SK-N-SH (cell line): ENCODE measurements around the gene SND1. TPM values are rescaled to one million over a fixed set of nuclear protein-coding genes. Genes with fewer than 3 reads are reported as not detected.

Source experiments
- CTCF ChIA-PET: fragments of 300-600, 350-600 bp; formaldehyde crosslinking; extraction: SDS; loops from one replicate; lab custom pipeline; 2021; lab: Yijun Ruan, JAX
- POLR2A ChIA-PET: fragments of 350-600 bp; sonication (Branson Sonifier 250); formaldehyde crosslinking; extraction: SDS; loops from one replicate; lab custom pipeline; 2020; ENCODE audit warnings: antibody characterized with exemption, inconsistent platforms; lab: Yijun Ruan, JAX
- DNase-seq: peaks from one replicate; pipeline ENCODE4 v3.0.0; 2012
- H2AFZ ChIP-seq: fragments of 200-600 bp; sonication (generic); 2 replicates; pipeline ENCODE4 v1.8.1; 2016; ENCODE audit warnings: antibody characterized with exemption, mild to moderate bottlenecking, low read depth
- H3F3A ChIP-seq: fragments of 200-600 bp; sonication (generic); replicated peaks from 2 replicates; pipeline ENCODE3; 2016; ENCODE audit warnings: antibody characterized with exemption, mild to moderate bottlenecking; ENCODE audit not compliant: insufficient read depth
- H3K27ac ChIP-seq, 2 experiments: fragments of 200-500 bp in 1 of 2; fragments of 200-600 bp in 1 of 2; sonication (Bioruptor generic) in 1 of 2; sonication (generic), shearing (Covaris generic) in 1 of 2; 2 replicates each; pipeline versions ENCODE4 v1.5.1 to v1.6.1; 2014 to 2016; ENCODE audit warnings: low read depth in 2 of 2, inconsistent platforms in 1 of 2, low read length in 1 of 2, mild to moderate bottlenecking in 1 of 2, mixed read lengths in 1 of 2
- H3K27me3 ChIP-seq: fragments of 200-600 bp; sonication (generic), shearing (Covaris generic); 2 replicates; pipeline ENCODE4 v1.6.1; 2016; ENCODE audit warnings: mixed run types; ENCODE audit not compliant: insufficient read depth
- H3K36me3 ChIP-seq, 2 experiments: fragments of 200-500 bp in 1 of 2; fragments of 200-600 bp in 1 of 2; sonication (Bioruptor generic) in 1 of 2; sonication (generic) in 1 of 2; replicated peaks in 1 of 2; 2 replicates each; pipeline versions ENCODE3 to v1.5.1; 2014 to 2016; ENCODE audit warnings: low read length in 1 of 2, mild to moderate bottlenecking in 1 of 2; ENCODE audit not compliant: insufficient read depth in 2 of 2, control insufficient read depth in 1 of 2
- H3K4me1 ChIP-seq, 2 experiments: fragments of 200-500 bp in 1 of 2; fragments of 200-600 bp in 1 of 2; sonication (Bioruptor generic) in 1 of 2; sonication (generic), shearing (Covaris generic) in 1 of 2; 2 replicates each; pipeline versions ENCODE4 v1.5.1 to v1.6.1; 2014 to 2016; ENCODE audit warnings: low read depth in 1 of 2, low read length in 1 of 2, mixed run types in 1 of 2; ENCODE audit not compliant: insufficient read depth in 2 of 2, control insufficient read depth in 1 of 2
- H3K4me2 ChIP-seq: fragments of 200-600 bp; sonication (generic), shearing (Covaris generic); 2 replicates; pipeline ENCODE4 v1.6.1; 2017; ENCODE audit warnings: mixed run types
- H3K4me3 ChIP-seq, 2 experiments: fragments of 200-500 bp in 1 of 2; fragments of 200-600 bp in 1 of 2; sonication (Bioruptor generic) in 1 of 2; sonication (generic), shearing (Covaris generic) in 1 of 2; 2 replicates each; pipeline versions ENCODE4 v1.5.1 to v1.8.1; 2014 to 2016; ENCODE audit warnings: low read depth in 2 of 2, inconsistent platforms in 1 of 2, low read length in 1 of 2, mild to moderate bottlenecking in 1 of 2, mixed read lengths in 1 of 2, moderate library complexity in 1 of 2
- H3K79me2 ChIP-seq: fragments of 200-600 bp; sonication (generic); 2 replicates; pipeline ENCODE4 v1.8.1; 2017; ENCODE audit warnings: mild to moderate bottlenecking; ENCODE audit not compliant: insufficient read depth
- H3K9ac ChIP-seq: fragments of 200-600 bp; sonication (generic); 2 replicates; pipeline ENCODE4 v1.6.1; 2017; ENCODE audit warnings: mixed run types
- H3K9me2 ChIP-seq: fragments of 200-600 bp; sonication (generic); 2 replicates; pipeline ENCODE4 v1.6.1; 2017; ENCODE audit warnings: mixed run types
- H3K9me3 ChIP-seq: fragments of 200-600 bp; sonication (generic); 2 replicates; pipeline ENCODE4 v1.6.1; 2017; ENCODE audit warnings: mixed run types, mild to moderate bottlenecking, moderate library complexity
- H4K20me1 ChIP-seq: fragments of 200-600 bp; sonication (generic); 2 replicates; pipeline ENCODE4 v1.6.1; 2017; ENCODE audit warnings: mild to moderate bottlenecking, mixed run types; ENCODE audit not compliant: insufficient read depth
- CHD2 ChIP-seq: fragments of 150-350 bp; IDR thresholded peaks from 2 replicates; pipeline ENCODE4 v1.6.1; 2018; ENCODE audit warnings: low read length; ENCODE audit not compliant: partially characterized antibody
- CTCF ChIP-seq: fragments of 200-600 bp; sonication (generic); IDR thresholded peaks from 2 replicates; pipeline ENCODE4 v1.6.1; 2017; ENCODE audit warnings: antibody characterized with exemption, mild to moderate bottlenecking, moderate library complexity
- ELF1 ChIP-seq: IDR thresholded peaks from 2 replicates; pipeline ENCODE4 v1.4.0; 2012
- FOSL2 ChIP-seq: IDR thresholded peaks from 2 replicates; pipeline ENCODE4 v1.4.0; 2012; ENCODE audit warnings: low read depth, mild to moderate bottlenecking, moderate library complexity, borderline replicate concordance
- FOXM1 ChIP-seq: IDR thresholded peaks from 2 replicates; pipeline ENCODE4 v1.4.0; 2012; ENCODE audit warnings: low read depth, mild to moderate bottlenecking
- GATA2 ChIP-seq: sonication (generic); formaldehyde crosslinking; IDR thresholded peaks from 2 replicates; pipeline ENCODE4 v1.5.0; 2020; ENCODE audit warnings: mild to moderate bottlenecking, missing genetic modification reagents
- IRF3 ChIP-seq: fragments of 150-350 bp; IDR thresholded peaks from 2 replicates; pipeline ENCODE4 v1.6.1; 2016; ENCODE audit warnings: mild to moderate bottlenecking, low read depth, low read length
- MAX ChIP-seq: IDR thresholded peaks from 2 replicates; pipeline ENCODE4 v1.4.0; 2012; ENCODE audit warnings: low read depth
- MEF2A ChIP-seq: IDR thresholded peaks from 2 replicates; pipeline ENCODE4 v1.4.0; 2012; ENCODE audit warnings: low read depth, borderline replicate concordance
- MXI1 ChIP-seq: IDR thresholded peaks from 2 replicates; pipeline ENCODE4 v1.6.1; 2012; ENCODE audit warnings: mild to moderate bottlenecking, low read depth, low read length, improper control_type of control experiment
- NFIC ChIP-seq: IDR thresholded peaks from 2 replicates; pipeline ENCODE4 v1.4.0; 2012; ENCODE audit warnings: borderline replicate concordance
- PBX3 ChIP-seq: IDR thresholded peaks from 2 replicates; pipeline ENCODE4; 2012
- POLR2AphosphoS5 ChIP-seq: IDR thresholded peaks from 2 replicates; pipeline ENCODE4 v1.6.1; 2012; ENCODE audit warnings: low read depth, low read length
- RFX5 ChIP-seq: IDR thresholded peaks from 2 replicates; pipeline ENCODE4 v1.6.1; 2012; ENCODE audit warnings: mild to moderate bottlenecking, improper control_type of control experiment, low read length
- SMC3 ChIP-seq: IDR thresholded peaks from 2 replicates; pipeline ENCODE4 v1.6.1; 2012; ENCODE audit warnings: low read depth, low read length, improper control_type of control experiment
- TAF1 ChIP-seq: IDR thresholded peaks from 2 replicates; pipeline ENCODE4 v1.6.1; 2012; ENCODE audit warnings: low read depth, mild to moderate bottlenecking, low read length, moderate library complexity, borderline replicate concordance
- TEAD4 ChIP-seq: IDR thresholded peaks from 2 replicates; pipeline ENCODE4 v1.4.0; 2012; ENCODE audit warnings: mild to moderate bottlenecking, borderline replicate concordance; ENCODE audit not compliant: insufficient read depth
- USF1 ChIP-seq: IDR thresholded peaks from 2 replicates; pipeline ENCODE4 v1.4.0; 2012; ENCODE audit warnings: low read depth, borderline replicate concordance
- ZBTB33 ChIP-seq: IDR thresholded peaks from 2 replicates; pipeline ENCODE4 v1.4.0; 2012; ENCODE audit warnings: low read depth, borderline replicate concordance
- WGBS: methylation state at CpG from one replicate; pipeline ENCODE4 v1.1.6; 2017; ENCODE audit warnings: low lambda C conversion rate; 5-methylcytosine and 5-hydroxymethylcytosine counted together
- polyA plus RNA-seq, 3 experiments: library from polyadenylated mRNA; depleted of rRNA; stranded (reverse); fragments of >200 nt; gene quantifications; 2 replicates each; pipeline ENCODE4 v1.2.3, GENCODE V29; 2012

The SND1 gene
- polyA plus RNA-seq, 1 of the 3 experiments (the other 2 are of a cell fraction) = 165 TPM

- DNase-seq = no peak
- H3K4me2 ChIP-seq = 0 out of 2 replicates have a peak overlapping the region, but pooled peaks have one; percentile 1
- peaks cover 11 to 17% of the 10 kb centered on the region in 2 experiments for H3K4me1 ChIP-seq
- no peak for TF ChIP-seq MEF2A
- no peak for TF ChIP-seq USF1
- no peak for TF ChIP-seq PBX3
- no peak for TF ChIP-seq POLR2AphosphoS5
- no peak for TF ChIP-seq IRF3
- TF ChIP-seq MAX = no peak
- no peak for TF ChIP-seq FOSL2
- TF ChIP-seq ZBTB33 = no peak
- no peak for TF ChIP-seq GATA2 (CRISPR knock-in tag)
- no peak for TF ChIP-seq TEAD4
- no peak for TF ChIP-seq TAF1
- no peak for TF ChIP-seq ELF1
- TF ChIP-seq MXI1 = no peak
- no peak for TF ChIP-seq RFX5
- TF ChIP-seq SMC3 = no peak
- TF ChIP-seq NFIC = no peak
- no peak for TF ChIP-seq FOXM1
- no peak for TF ChIP-seq CHD2
- no peak for TF ChIP-seq CTCF
- H3K79me2 ChIP-seq = peaks cover 18% of the 10 kb centered on the region
- CTCF ChIA-PET = interaction anchor here (0.9 to 1.4 kb wide), 6 partner anchors 11 to 203 kb away, joined by 3 to 5 read pairs (median 4); no protein-coding TSS in a partner anchor
- H3K9me2 ChIP-seq = no peaks in the 10 kb centered on the region
- peaks cover 4% of the 10 kb centered on the region for H3F3A ChIP-seq
- H3K36me3 ChIP-seq = peaks cover 23 to 45% of the 10 kb centered on the region in 2 experiments
- POLR2A ChIA-PET = no interaction called here
- no peak overlapping the region for H3K4me3 ChIP-seq
- H3K9me3 ChIP-seq = no peaks in the 10 kb centered on the region
- no peaks in the 10 kb centered on the region for H3K27me3 ChIP-seq
- peaks cover 7% of the 10 kb centered on the region; the same call in 1 of the 2 replicates for H4K20me1 ChIP-seq
- no peak overlapping the region for H3K9ac ChIP-seq
- peak overlapping the region in 1 of 2 experiments; percentile 74; a peak in 2 of 4 replicates for H3K27ac ChIP-seq
- WGBS = 93% methylated on average over 2 of the region's 2 CpGs
- H2AFZ ChIP-seq = no peak overlapping the region
Observed at GRCh38 chr7:127844165-127844564, 192.2 kb downstream of the SND1 start.
